IMR-90 (cell line): ENCODE data around the gene TACR2. TPM values are rescaled to one million over a fixed set of nuclear protein-coding genes. Genes with fewer than 3 reads are reported as not detected.

ENCODE experiments used
- ATAC-seq: fragments of 200-7000 bp; cut with Tn5 transposase; 2 replicates; pipeline ENCODE4 v1.9.1; 2020; ENCODE audit warnings: low read depth, mild to moderate bottlenecking, moderate library complexity
- BruUV-seq: library from RNA; stranded (reverse); fragments of 400-500 nt; replicated peaks from 2 replicates; lab custom pipeline; 2021; lab: Mats Ljungman, UMichigan
- CTCF ChIA-PET: fragments of 300-600 bp; formaldehyde crosslinking; extraction: SDS; loops from one replicate; lab custom pipeline; 2021; ENCODE audit warnings: antibody characterized with exemption; lab: Yijun Ruan, JAX
- POLR2A ChIA-PET: fragments of 300-600 bp; sonication (Branson Sonifier 250); formaldehyde crosslinking; loops from one replicate; lab custom pipeline; 2022; ENCODE audit warnings: antibody characterized with exemption; ENCODE audit not compliant: unreplicated experiment; lab: Charles Lee
- DNase-seq: peaks from one replicate; pipeline ENCODE4 v3.0.0; 2013
- H2AFZ ChIP-seq: replicated peaks from 2 replicates; pipeline ENCODE3; 2013; ENCODE audit warnings: low read length, mild to moderate bottlenecking; ENCODE audit not compliant: poor library complexity
- H2AK5ac ChIP-seq: 2 replicates; pipeline ENCODE4 v1.6.1; 2013; ENCODE audit warnings: low read depth, low read length, inconsistent platforms
- H2AK9ac ChIP-seq: replicated peaks from 2 replicates; pipeline ENCODE3; 2013; ENCODE audit warnings: mild to moderate bottlenecking, low read depth, low read length, moderate library complexity; ENCODE audit not compliant: poor library complexity
- H2BK120ac ChIP-seq: 2 replicates; pipeline ENCODE4 v1.6.1; 2013; ENCODE audit warnings: low read depth, low read length, inconsistent platforms
- H2BK15ac ChIP-seq: 3 replicates; pipeline ENCODE4 v1.6.1; 2013; ENCODE audit warnings: low read depth, low read length, inconsistent platforms
- H2BK20ac ChIP-seq: 2 replicates; pipeline ENCODE4 v1.6.1; 2013; ENCODE audit warnings: low read depth, mild to moderate bottlenecking, inconsistent platforms, low read length, moderate library complexity
- H2BK5ac ChIP-seq: 2 replicates; pipeline ENCODE4 v1.6.1; 2013; ENCODE audit warnings: mild to moderate bottlenecking, low read depth, low read length, inconsistent platforms; ENCODE audit not compliant: poor library complexity, severe bottlenecking
- H3K14ac ChIP-seq: replicated peaks from 2 replicates; pipeline ENCODE4 v1.6.1; 2013; ENCODE audit warnings: low read depth, low read length, inconsistent platforms
- H3K18ac ChIP-seq: 2 replicates; pipeline ENCODE4 v1.6.1; 2013; ENCODE audit warnings: low read depth, low read length, control low read depth
- H3K23ac ChIP-seq: 2 replicates; pipeline ENCODE4 v1.6.1; 2013; ENCODE audit warnings: low read depth, low read length, inconsistent platforms
- H3K27ac ChIP-seq: 2 replicates; pipeline ENCODE4 v1.5.1; 2013; ENCODE audit warnings: mild to moderate bottlenecking, control low read depth, low read length; ENCODE audit not compliant: insufficient read depth
- H3K27me3 ChIP-seq: 2 replicates; pipeline ENCODE4 v1.6.1; 2013; ENCODE audit warnings: low read length; ENCODE audit not compliant: control insufficient read depth, insufficient read depth
- H3K36me3 ChIP-seq: 2 replicates; pipeline ENCODE4 v1.6.1; 2013; ENCODE audit warnings: low read length, mixed read lengths; ENCODE audit not compliant: control insufficient read depth, insufficient read depth
- H3K4ac ChIP-seq: 2 replicates; pipeline ENCODE4 v1.6.1; 2013; ENCODE audit warnings: low read depth, low read length, inconsistent platforms
- H3K4me1 ChIP-seq: 2 replicates; pipeline ENCODE4 v1.6.1; 2013; ENCODE audit warnings: low read length, mixed read lengths; ENCODE audit not compliant: control insufficient read depth, insufficient read depth
- H3K4me2 ChIP-seq: 2 replicates; pipeline ENCODE4 v1.6.1; 2013; ENCODE audit warnings: low read depth, mild to moderate bottlenecking, control low read depth, low read length, moderate library complexity
- H3K4me3 ChIP-seq: 2 replicates; pipeline ENCODE4 v1.5.1; 2013; ENCODE audit warnings: low read depth, mild to moderate bottlenecking, control low read depth, low read length, moderate library complexity; ENCODE audit not compliant: insufficient read depth
- H3K56ac ChIP-seq: 2 replicates; pipeline ENCODE4 v1.6.1; 2013; ENCODE audit warnings: low read length, inconsistent platforms; ENCODE audit not compliant: insufficient read depth; ENCODE audit errors: extremely low read depth
- H3K79me1 ChIP-seq, 2 experiments: 2 replicates each; pipeline ENCODE4 v1.6.1; 2013; ENCODE audit warnings: low read length in 2 of 2, inconsistent platforms in 1 of 2, low read depth in 1 of 2
- H3K9ac ChIP-seq: 2 replicates; pipeline ENCODE4 v1.6.1; 2013; ENCODE audit warnings: low read depth, low read length, control low read depth
- H3K9me1 ChIP-seq: 2 replicates; pipeline ENCODE4 v1.6.1; 2013; ENCODE audit warnings: low read length, inconsistent platforms; ENCODE audit not compliant: insufficient read depth
- H3K9me3 ChIP-seq: 2 replicates; pipeline ENCODE4 v1.6.1; 2013; ENCODE audit warnings: low read length; ENCODE audit not compliant: control insufficient read depth, insufficient read depth
- H4K20me1 ChIP-seq: 2 replicates; pipeline ENCODE4 v1.6.1; 2013; ENCODE audit warnings: low read length, inconsistent platforms; ENCODE audit not compliant: insufficient read depth
- H4K5ac ChIP-seq: 2 replicates; pipeline ENCODE4 v1.6.1; 2013; ENCODE audit warnings: mild to moderate bottlenecking, low read depth, low read length, control low read depth
- H4K8ac ChIP-seq, 2 experiments: 2 replicates each; pipeline ENCODE4 v1.6.1; 2013; ENCODE audit warnings: low read depth in 2 of 2, low read length in 2 of 2, control low read depth in 1 of 2, inconsistent platforms in 1 of 2
- H4K91ac ChIP-seq: 2 replicates; pipeline ENCODE4 v1.6.1; 2013; ENCODE audit warnings: low read depth, low read length, inconsistent platforms; ENCODE audit not compliant: insufficient read depth
- BHLHE40 ChIP-seq: fragments of 150-350 bp; IDR thresholded peaks from 2 replicates; pipeline ENCODE4 v1.6.1; 2016; ENCODE audit warnings: mild to moderate bottlenecking, low read depth, low read length
- CEBPB ChIP-seq: IDR thresholded peaks from 2 replicates; pipeline ENCODE4 v1.6.1; 2012; ENCODE audit warnings: low read depth, low read length, improper control_type of control experiment
- CTCF ChIP-seq: conservative IDR thresholded peaks from 2 replicates; pipeline ENCODE4 v1.5.1; 2012; ENCODE audit warnings: mild to moderate bottlenecking, low read depth, low read length, improper control_type of control experiment
- ELK1 ChIP-seq: fragments of 150-350 bp; IDR thresholded peaks from 2 replicates; pipeline ENCODE4 v1.6.1; 2016; ENCODE audit warnings: low read depth, mild to moderate bottlenecking, low read length, moderate library complexity, borderline replicate concordance
- FOS ChIP-seq: fragments of 150-350 bp; IDR thresholded peaks from 2 replicates; pipeline ENCODE4 v1.6.1; 2016; ENCODE audit warnings: low read depth, low read length
- MAZ ChIP-seq: IDR thresholded peaks from 2 replicates; pipeline ENCODE4 v1.6.1; 2012; ENCODE audit warnings: low read depth, mild to moderate bottlenecking, low read length, improper control_type of control experiment, moderate library complexity, borderline replicate concordance
- MXI1 ChIP-seq: IDR thresholded peaks from 2 replicates; pipeline ENCODE4 v1.6.1; 2012; ENCODE audit warnings: low read depth, mild to moderate bottlenecking, low read length, moderate library complexity, borderline replicate concordance
- POLR2A ChIP-seq: IDR thresholded peaks from 2 replicates; pipeline ENCODE4 v1.6.1; 2012; ENCODE audit warnings: mild to moderate bottlenecking, low read depth, low read length
- RAD21 ChIP-seq: IDR thresholded peaks from 2 replicates; pipeline ENCODE4 v1.6.1; 2012; ENCODE audit warnings: low read length, improper control_type of control experiment
- RCOR1 ChIP-seq: IDR thresholded peaks from 2 replicates; pipeline ENCODE4 v1.6.1; 2012; ENCODE audit warnings: mild to moderate bottlenecking, low read length, improper control_type of control experiment; ENCODE audit not compliant: insufficient replicate concordance
- SMC3 ChIP-seq: fragments of 150-350 bp; IDR thresholded peaks from 2 replicates; pipeline ENCODE4 v1.6.1; 2016; ENCODE audit warnings: low read depth, mild to moderate bottlenecking, antibody characterized with exemption, low read length, moderate library complexity
- WGBS, 2 experiments: methylation state at CpG; one replicate each; pipeline versions ENCODE4 v1.1.5 to v1.1.7; 2013; ENCODE audit warnings: missing lambda C conversion rate in 2 of 2; ENCODE audit not compliant: insufficient read length in 1 of 2; ENCODE audit errors: extremely low coverage in 2 of 2; 5-methylcytosine and 5-hydroxymethylcytosine counted together
- dilution Hi-C: fragments of 300-500 bp; cut with HindIII; formaldehyde crosslinking; loops from one replicate; pipeline ENCODE4 v1.14.3; 2018; ENCODE audit warnings: low sequenced_read_pairs; ENCODE audit not compliant: unreplicated experiment
- in situ Hi-C: fragments of 300-500 bp; cut with MboI; formaldehyde crosslinking; loops from 3 replicates; pipeline ENCODE4 v1.14.3; 2019; ENCODE audit warnings: low sequenced_read_pairs, inconsistent platforms, mixed read lengths
- intact Hi-C: fragments of 100-400 bp; cut with micrococcal nuclease; formaldehyde crosslinking; loops from 2 replicates; pipeline ENCODE4 v1.10.0; 2022
- polyA plus RNA-seq, 3 experiments: library from polyadenylated mRNA; depleted of rRNA; stranded (reverse); fragments of >200 nt; gene quantifications; 2 replicates each; pipeline ENCODE4 v1.2.3, GENCODE V29; 2012; ENCODE audit warnings: low replicate concordance in 1 of 3
- total RNA-seq: library from RNA; depleted of rRNA; stranded (reverse); fragments of >200 nt; gene quantifications from 2 replicates; pipeline ENCODE4 v1.2.3, GENCODE V29; 2012

TACR2 gene
- total and polyA plus RNA-seq, 2 of the 4 experiments (the other 2 are of a cell fraction): not detected

GRCh38 chr10:69458430-69459100 lies 41.8 kb upstream of the TACR2 start:
- intact Hi-C loops (no loop called here), dilution Hi-C loops (no loop called here), in situ Hi-C loops (no loop called here)
- Histone ChIP-seq H2AK9ac (no peak overlapping the region), H2AFZ (no peak overlapping the region), H2BK20ac (no peak overlapping the region), H4K91ac (no peak overlapping the region), H2BK120ac (no peak overlapping the region), H3K4me3 (no peak overlapping the region), H3K79me1 (no peaks in the 10 kb centered on the region), H4K8ac (no peak overlapping the region), H3K14ac (no peak overlapping the region), H3K27ac (no peak overlapping the region), H3K4me1 (no peaks in the 10 kb centered on the region; the same call in 1 of the 2 replicates), H3K9ac (no peak overlapping the region), H3K9me1 (no peaks in the 10 kb centered on the region), H2BK15ac (no peak overlapping the region), H3K18ac (no peak overlapping the region), H3K27me3 (peaks cover 4% of the 10 kb centered on the region; the same call in 1 of the 2 replicates), H3K56ac (no peak overlapping the region), H3K4ac (no peak overlapping the region), H2BK5ac (no peak overlapping the region), H2AK5ac (no peak overlapping the region), H3K23ac (no peak overlapping the region), H4K5ac (no peak overlapping the region), H4K20me1 (no peaks in the 10 kb centered on the region), H3K36me3 (no peaks in the 10 kb centered on the region), H3K4me2 (no peak overlapping the region), H3K9me3 (no peaks in the 10 kb centered on the region)
- 100% methylated on average over 1 of the region's 10 CpGs; no CpG with 5 or more reads in 1 of the 2 experiments for WGBS, 2 experiments
- TF ChIP-seq RAD21 (no peak), ELK1 (no peak), CTCF (no peak), POLR2A (no peak), FOS (no peak), MAZ (no peak), CEBPB (no peak), BHLHE40 (no peak), SMC3 (no peak), RCOR1 (no peak), MXI1 (no peak)
- ChIA-PET CTCF (no interaction called here), POLR2A (no interaction called here)
- ATAC-seq: no peak
- no peak for DNase-seq
- BruUV-seq: no TSS peak
